ENCODE measurements around the gene DBNL. TPM values are rescaled to one million over a fixed set of nuclear protein-coding genes. Genes with fewer than 3 reads are reported as not detected.

DBNL gene
- total RNA-seq, 1 donor from 2014 or later = 200 TPM

GRCh38 chr7:44077061-44077460 is 32.6 kb downstream of the DBNL start:
- no peak for DNase-seq (ENCODE audit: low read depth, low spot score)

GRCh38 chr7:44077681-44078091 is 33.2 kb downstream of the DBNL start:
- DNase-seq (ENCODE audit: low read depth, low spot score) = no peak

GRCh38 chr7:44078521-44078920 is 34.0 kb downstream of the DBNL start:
- DNase-seq (ENCODE audit: low read depth, low spot score) = no peak

GRCh38 chr7:44079331-44080021 is 35.0 kb downstream of the DBNL start:
- DNase-seq (ENCODE audit: low read depth, low spot score) = no peak

GRCh38 chr7:44080118-44080517 is 35.6 kb downstream of the DBNL start:
- DNase-seq (ENCODE audit: low read depth, low spot score) = no peak

GRCh38 chr7:44080686-44081265 is 36.3 kb downstream of the DBNL start:
- no peak for DNase-seq (ENCODE audit: low read depth, low spot score)

- DNase-seq (ENCODE audit: low read depth, low spot score) = no peak
Observed at GRCh38 chr7:44081266-44081748, 36.8 kb downstream of the DBNL start.

GRCh38 chr7:44082541-44083207 is 38.2 kb downstream of the DBNL start:
- DNase-seq (ENCODE audit: low read depth, low spot score) = peak; percentile 97

GRCh38 chr7:44083796-44084195 is 39.3 kb downstream of the DBNL start:
- no peak for DNase-seq (ENCODE audit: low read depth, low spot score)

- no peak for DNase-seq (ENCODE audit: low read depth, low spot score)
Observed at GRCh38 chr7:44084701-44085100, 40.2 kb downstream of the DBNL start.

GRCh38 chr7:44085546-44085945 is 41.0 kb downstream of the DBNL start:
- no peak for DNase-seq (ENCODE audit: low read depth, low spot score)

- no peak for DNase-seq (ENCODE audit: low read depth, low spot score)
Observed at GRCh38 chr7:44086627-44087026, 42.1 kb downstream of the DBNL start.

GRCh38 chr7:44087911-44088838 is 43.7 kb downstream of the DBNL start:
- DNase-seq (ENCODE audit: low read depth, low spot score) = no peak

- no peak for DNase-seq (ENCODE audit: low read depth, low spot score)
Observed at GRCh38 chr7:44093102-44093641, 48.7 kb downstream of the DBNL start.

- DNase-seq (ENCODE audit: low read depth, low spot score) = no peak
Observed at GRCh38 chr7:44094365-44094764, 49.9 kb downstream of the DBNL start.

GRCh38 chr7:44094883-44095592 is 50.5 kb downstream of the DBNL start:
- no peak for DNase-seq (ENCODE audit: low read depth, low spot score)

GRCh38 chr7:44095781-44096180 is 51.3 kb downstream of the DBNL start:
- no peak for DNase-seq (ENCODE audit: low read depth, low spot score)

GRCh38 chr7:44096326-44096881 is 51.9 kb downstream of the DBNL start:
- no peak for DNase-seq (ENCODE audit: low read depth, low spot score)

- DNase-seq (ENCODE audit: low read depth, low spot score) = no peak
Observed at GRCh38 chr7:44097064-44097932, 52.8 kb downstream of the DBNL start.

Measured in pulmonary artery endothelial cell (primary cell).